Colon (tissue), 2 donors: ENCODE measurements around the gene CGB8.
"Not testable (repeated sequence)": the region's sequence is repeated elsewhere in the genome, so short reads cannot be mapped to it uniquely, and the experiment has no call there.

Experiments
- FAIRE-seq: peaks from 2 replicates; lab custom pipeline; 2012; peaks lifted over from hg19 to GRCh38; lab: Jason Lieb, UNC
- donor health status: control.
- donor health status: control.

Gene CGB8

GRCh38 chr19:49064768-49065611, 16.1 kb upstream of the CGB8 start, which contains the start of gene NTF4:
Gene NTF4, minus strand, starts transcription at chr19:49064818. Its CDS starts 2,821 bp downstream, at chr19:49061997.
- no peak for FAIRE-seq

GRCh38 chr19:49064029-49064629, 15.2 kb upstream of the CGB8 start:
- FAIRE-seq: no peak

- no peak for FAIRE-seq
Measured at GRCh38 chr19:49061445-49061844, 12.5 kb upstream of the CGB8 start.

GRCh38 chr19:49061000-49061399, 12.1 kb upstream of the CGB8 start:
- FAIRE-seq: no peak

- FAIRE-seq: no peak
Measured at GRCh38 chr19:49059053-49059452, 10.1 kb upstream of the CGB8 start.

GRCh38 chr19:49058562-49058961, 9.7 kb upstream of the CGB8 start:
- FAIRE-seq: no peak

GRCh38 chr19:49057636-49058234, 8.8 kb upstream of the CGB8 start, which contains the start of gene CGB7:
Gene CGB7, minus strand, starts transcription at chr19:49057749. Its CDS starts 2,374 bp downstream, at chr19:49055375.
- FAIRE-seq: no peak

- not testable (repeated sequence) for FAIRE-seq
Measured at GRCh38 chr19:49056902-49057596, 8.1 kb upstream of the CGB8 start.

- no peak for FAIRE-seq
Measured at GRCh38 chr19:49056101-49056901, 7.4 kb upstream of the CGB8 start.

GRCh38 chr19:49050376-49051033, 1.6 kb upstream of the CGB8 start:
- not testable (repeated sequence) for FAIRE-seq

GRCh38 chr19:49049834-49050233, 923 bp upstream of the CGB8 start:
- FAIRE-seq: not testable (repeated sequence)

- FAIRE-seq: not testable (repeated sequence)
Measured at GRCh38 chr19:49043548-49043947, 5.4 kb downstream of the CGB8 start, which contains the start of gene CGB5. Gene CGB5, plus strand, starts transcription at chr19:49043848. Its CDS starts 362 bp downstream, at chr19:49044210.

- not testable (repeated sequence) for FAIRE-seq
Measured at GRCh38 chr19:49042666-49043065, 6.2 kb downstream of the CGB8 start.

- FAIRE-seq: no peak
Measured at GRCh38 chr19:49042177-49042576, 6.7 kb downstream of the CGB8 start.

GRCh38 chr19:49039736-49040135, 9.2 kb downstream of the CGB8 start:
- not testable (repeated sequence) for FAIRE-seq

- not testable (repeated sequence) for FAIRE-seq
Measured at GRCh38 chr19:49038557-49039276, 10.2 kb downstream of the CGB8 start.

GRCh38 chr19:49038111-49038510, 10.8 kb downstream of the CGB8 start:
- FAIRE-seq: not testable (repeated sequence)

- not testable (repeated sequence) for FAIRE-seq
Measured at GRCh38 chr19:49036815-49037214, 12.1 kb downstream of the CGB8 start, which contains the start of gene CGB1. Gene CGB1, minus strand, starts transcription at chr19:49036895. Its CDS starts 184 bp downstream, at chr19:49036711.

GRCh38 chr19:49031642-49032301, 17.1 kb downstream of the CGB8 start, which contains the start of gene CGB2:
Gene CGB2, plus strand, starts transcription at chr19:49031890. Its CDS starts 206 bp downstream, at chr19:49032096.
- not testable (repeated sequence) for FAIRE-seq
